SU-DHL-6 (cell line): Measurements from ENCODE around the gene CHST13.

ENCODE experiments used
- EZH2phosphoT487 ChIP-seq: fragments of 200-600 bp; sonication (generic), shearing (Covaris generic); conservative IDR thresholded peaks from 2 replicates; pipeline ENCODE4 v1.6.1; 2018; ENCODE audit warnings: mild to moderate bottlenecking, antibody characterized with exemption, low read length, moderate library complexity, mixed read lengths
- TF ChIP-seq, protein P1 (sequence below): fragments of 200-600 bp; sonication (generic); IDR thresholded peaks from one replicate; pipeline ENCODE4 v1.5.1; 2017; ENCODE audit warnings: antibody characterized with exemption, mild to moderate bottlenecking, low read length, moderate library complexity; ENCODE audit not compliant: insufficient read depth, poor library complexity, severe bottlenecking

DNA sequence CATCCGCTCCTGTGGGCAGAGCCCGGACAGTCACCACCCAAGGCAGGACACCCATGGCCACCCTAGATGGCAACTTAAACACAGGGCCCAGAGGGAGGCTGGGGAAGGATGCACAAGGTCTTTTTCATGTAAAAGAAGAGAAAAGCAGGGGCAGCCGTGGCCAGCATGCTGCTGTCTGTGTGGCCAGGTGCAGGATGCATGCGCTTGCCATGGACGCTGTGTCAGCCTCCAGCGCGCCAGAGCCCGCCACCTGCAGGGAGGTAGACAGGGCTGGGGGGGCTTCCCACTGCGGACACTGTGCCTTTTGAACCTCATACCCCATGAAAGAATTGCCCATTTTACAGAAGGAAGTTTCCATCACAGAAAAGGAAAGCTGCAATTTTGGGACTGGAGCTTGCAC, 24.6 kb upstream of the CHST13 start:
- TF ChIP-seq EZH2phosphoT487, result no peak
- TF ChIP-seq, protein P1, sequence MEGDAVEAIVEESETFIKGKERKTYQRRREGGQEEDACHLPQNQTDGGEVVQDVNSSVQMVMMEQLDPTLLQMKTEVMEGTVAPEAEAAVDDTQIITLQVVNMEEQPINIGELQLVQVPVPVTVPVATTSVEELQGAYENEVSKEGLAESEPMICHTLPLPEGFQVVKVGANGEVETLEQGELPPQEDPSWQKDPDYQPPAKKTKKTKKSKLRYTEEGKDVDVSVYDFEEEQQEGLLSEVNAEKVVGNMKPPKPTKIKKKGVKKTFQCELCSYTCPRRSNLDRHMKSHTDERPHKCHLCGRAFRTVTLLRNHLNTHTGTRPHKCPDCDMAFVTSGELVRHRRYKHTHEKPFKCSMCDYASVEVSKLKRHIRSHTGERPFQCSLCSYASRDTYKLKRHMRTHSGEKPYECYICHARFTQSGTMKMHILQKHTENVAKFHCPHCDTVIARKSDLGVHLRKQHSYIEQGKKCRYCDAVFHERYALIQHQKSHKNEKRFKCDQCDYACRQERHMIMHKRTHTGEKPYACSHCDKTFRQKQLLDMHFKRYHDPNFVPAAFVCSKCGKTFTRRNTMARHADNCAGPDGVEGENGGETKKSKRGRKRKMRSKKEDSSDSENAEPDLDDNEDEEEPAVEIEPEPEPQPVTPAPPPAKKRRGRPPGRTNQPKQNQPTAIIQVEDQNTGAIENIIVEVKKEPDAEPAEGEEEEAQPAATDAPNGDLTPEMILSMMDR, result no peak
